Measurements from ENCODE around the gene SLIT2.
A peak's percentile ranks its signal among the peaks of the same experiment; 100 is the strongest.

Gene SLIT2

DNA sequence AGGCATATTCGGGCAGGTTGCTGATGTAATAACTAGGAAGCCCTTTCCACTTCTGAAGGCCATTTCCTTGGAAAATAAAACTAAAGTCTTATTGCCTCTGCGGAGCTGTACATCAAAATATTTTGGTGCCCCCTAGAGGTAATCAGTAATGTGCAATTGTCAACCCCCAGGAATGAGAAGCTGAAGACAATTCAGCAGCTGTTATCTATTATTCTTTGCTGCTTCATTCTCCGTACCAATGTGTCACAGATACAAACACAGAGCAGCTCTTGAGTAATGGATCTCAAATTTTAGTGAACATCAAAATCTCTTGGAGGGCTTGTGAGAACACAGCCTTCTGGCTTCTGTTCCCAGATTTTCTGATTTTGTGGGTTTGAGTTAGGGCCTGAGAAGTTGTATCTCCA, 3.5 kb upstream of the SLIT2 start:
- FAIRE-seq (peak; percentile 16), DNase-seq (ENCODE audit: insufficient read length, low spot score) (no peak)
- TF ChIP-seq, protein P1, sequence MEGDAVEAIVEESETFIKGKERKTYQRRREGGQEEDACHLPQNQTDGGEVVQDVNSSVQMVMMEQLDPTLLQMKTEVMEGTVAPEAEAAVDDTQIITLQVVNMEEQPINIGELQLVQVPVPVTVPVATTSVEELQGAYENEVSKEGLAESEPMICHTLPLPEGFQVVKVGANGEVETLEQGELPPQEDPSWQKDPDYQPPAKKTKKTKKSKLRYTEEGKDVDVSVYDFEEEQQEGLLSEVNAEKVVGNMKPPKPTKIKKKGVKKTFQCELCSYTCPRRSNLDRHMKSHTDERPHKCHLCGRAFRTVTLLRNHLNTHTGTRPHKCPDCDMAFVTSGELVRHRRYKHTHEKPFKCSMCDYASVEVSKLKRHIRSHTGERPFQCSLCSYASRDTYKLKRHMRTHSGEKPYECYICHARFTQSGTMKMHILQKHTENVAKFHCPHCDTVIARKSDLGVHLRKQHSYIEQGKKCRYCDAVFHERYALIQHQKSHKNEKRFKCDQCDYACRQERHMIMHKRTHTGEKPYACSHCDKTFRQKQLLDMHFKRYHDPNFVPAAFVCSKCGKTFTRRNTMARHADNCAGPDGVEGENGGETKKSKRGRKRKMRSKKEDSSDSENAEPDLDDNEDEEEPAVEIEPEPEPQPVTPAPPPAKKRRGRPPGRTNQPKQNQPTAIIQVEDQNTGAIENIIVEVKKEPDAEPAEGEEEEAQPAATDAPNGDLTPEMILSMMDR (IDR thresholded peaks at IDR 0.05; ENCODE audit: insufficient read depth, missing control alignments), result peak; percentile 66

DNA sequence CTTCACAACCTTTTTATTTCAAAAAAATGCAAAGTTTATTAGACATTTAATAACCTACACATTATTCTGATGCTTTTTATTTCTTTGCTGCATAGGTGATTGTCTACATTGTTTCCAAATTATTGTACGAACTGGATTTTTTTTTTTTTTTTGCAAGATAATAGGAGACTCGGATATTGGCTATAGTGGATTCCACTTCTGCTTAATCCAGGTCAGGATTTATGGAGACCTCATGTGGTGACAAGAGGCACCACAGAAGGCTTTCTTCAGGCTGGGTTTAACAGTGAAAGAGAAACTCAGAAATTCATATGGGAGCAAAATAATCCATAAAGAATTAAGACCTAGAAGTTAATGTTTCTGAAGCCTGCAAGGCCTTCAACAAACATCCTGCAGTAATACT, 2.4 kb upstream of the SLIT2 start:
- DNase-seq (ENCODE audit: insufficient read length, low spot score) (no peak), FAIRE-seq (no peak)
- TF ChIP-seq, protein P1 (IDR thresholded peaks at IDR 0.05; ENCODE audit: insufficient read depth, missing control alignments), result peak; percentile 37

DNA sequence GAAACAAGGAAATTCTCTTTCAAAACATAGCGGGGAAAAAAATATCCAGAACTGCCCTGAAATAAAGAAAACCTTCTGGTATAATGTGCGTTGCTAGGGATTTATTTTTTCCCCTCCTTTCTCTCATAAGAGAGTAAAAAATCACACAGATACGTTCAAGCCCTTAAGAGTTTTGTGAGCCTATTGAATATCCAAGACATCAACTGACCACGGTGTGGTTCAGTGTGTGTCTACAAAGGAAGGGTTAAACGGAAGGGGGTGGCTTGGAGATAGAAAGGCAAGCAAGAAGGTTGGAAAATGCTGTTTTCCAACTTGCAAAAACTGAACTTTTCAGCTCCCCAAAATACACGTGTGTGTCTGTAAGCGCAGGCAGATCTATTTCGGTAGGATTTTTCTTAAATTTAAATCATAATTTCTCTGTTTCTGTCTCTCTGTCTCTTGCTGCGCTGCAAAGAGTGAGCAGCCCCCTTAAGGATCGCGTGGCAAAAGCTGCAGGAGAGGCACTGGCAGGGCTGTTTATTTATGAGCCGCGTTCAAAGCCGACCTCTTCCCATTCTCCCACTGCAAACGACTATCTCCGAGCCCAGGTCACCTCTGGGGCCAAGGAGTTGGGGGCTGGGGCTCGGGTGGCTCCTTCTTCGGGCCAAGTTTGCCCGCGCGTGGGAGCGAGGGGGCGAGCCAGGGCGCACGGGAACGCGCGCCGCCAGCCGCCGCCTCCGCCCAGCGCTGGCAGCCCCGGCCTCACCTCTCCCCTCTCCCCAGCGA, 492 bp upstream of the SLIT2 start:
- DNase-seq (ENCODE audit: insufficient read length, low spot score) (no peak), FAIRE-seq (no peak)
- TF ChIP-seq, protein P1 (IDR thresholded peaks at IDR 0.05; ENCODE audit: insufficient read depth, missing control alignments), result no peak

DNA sequence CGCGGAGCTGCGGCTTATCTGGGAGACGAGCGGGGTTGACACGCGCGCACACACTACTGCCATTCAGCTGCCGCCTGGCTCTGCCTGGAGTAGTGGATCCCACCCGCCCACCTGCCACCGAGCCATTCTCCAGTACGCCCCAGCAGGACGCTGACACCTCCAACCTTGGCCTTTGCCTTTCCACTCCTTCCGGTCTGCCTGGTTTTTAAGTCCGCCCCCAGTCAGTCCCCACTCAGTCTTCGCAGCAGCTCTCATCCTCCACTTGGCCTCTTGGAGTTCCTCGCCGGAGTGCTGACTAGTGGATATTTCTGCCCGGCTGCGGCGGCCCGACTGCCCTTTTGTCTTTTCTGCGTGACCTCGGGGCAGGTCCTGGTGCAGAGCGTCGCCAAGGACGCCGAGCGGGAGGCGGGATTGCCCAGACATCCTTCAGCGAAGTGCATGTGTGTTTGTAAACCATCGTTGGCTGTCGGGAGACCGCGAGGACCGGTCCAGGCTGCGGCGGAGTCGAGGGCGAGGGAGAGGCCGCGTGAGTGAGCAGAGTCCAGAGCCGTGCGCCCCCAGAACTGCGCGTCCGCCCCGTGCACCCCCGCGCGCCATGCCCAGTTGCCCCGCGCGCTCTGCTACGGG, 1.1 kb downstream of the SLIT2 start:
- TF ChIP-seq, protein P1 (IDR thresholded peaks at IDR 0.05; ENCODE audit: insufficient read depth, missing control alignments), result no peak
- FAIRE-seq (no peak), DNase-seq (ENCODE audit: insufficient read length, low spot score) (no peak)

DNA sequence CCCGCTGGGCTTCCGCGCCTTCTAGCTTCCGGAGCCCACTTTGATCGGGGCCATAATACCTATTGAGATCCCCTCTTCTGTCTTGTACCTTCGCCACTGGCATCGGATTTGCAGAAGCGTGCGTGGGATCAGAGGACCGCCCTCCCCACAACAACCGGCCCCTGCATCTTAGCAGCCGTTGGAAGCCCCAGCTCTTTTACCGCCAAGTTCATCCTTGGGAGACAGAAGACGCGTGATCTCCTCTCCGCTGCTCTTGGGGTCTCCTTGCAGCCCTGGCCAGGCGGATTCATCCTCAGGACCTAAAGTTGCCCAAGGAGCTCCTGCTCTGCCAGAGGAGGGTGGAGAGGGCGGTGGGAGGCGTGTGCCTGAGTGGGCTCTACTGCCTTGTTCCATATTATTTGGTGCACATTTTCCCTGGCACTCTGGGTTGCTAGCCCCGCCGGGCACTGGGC, 1.6 kb downstream of the SLIT2 start:
- no peak for FAIRE-seq
- DNase-seq (ENCODE audit: insufficient read length, low spot score), result no peak
- TF ChIP-seq, protein P1 (IDR thresholded peaks at IDR 0.05; ENCODE audit: insufficient read depth, missing control alignments), result no peak

DNA sequence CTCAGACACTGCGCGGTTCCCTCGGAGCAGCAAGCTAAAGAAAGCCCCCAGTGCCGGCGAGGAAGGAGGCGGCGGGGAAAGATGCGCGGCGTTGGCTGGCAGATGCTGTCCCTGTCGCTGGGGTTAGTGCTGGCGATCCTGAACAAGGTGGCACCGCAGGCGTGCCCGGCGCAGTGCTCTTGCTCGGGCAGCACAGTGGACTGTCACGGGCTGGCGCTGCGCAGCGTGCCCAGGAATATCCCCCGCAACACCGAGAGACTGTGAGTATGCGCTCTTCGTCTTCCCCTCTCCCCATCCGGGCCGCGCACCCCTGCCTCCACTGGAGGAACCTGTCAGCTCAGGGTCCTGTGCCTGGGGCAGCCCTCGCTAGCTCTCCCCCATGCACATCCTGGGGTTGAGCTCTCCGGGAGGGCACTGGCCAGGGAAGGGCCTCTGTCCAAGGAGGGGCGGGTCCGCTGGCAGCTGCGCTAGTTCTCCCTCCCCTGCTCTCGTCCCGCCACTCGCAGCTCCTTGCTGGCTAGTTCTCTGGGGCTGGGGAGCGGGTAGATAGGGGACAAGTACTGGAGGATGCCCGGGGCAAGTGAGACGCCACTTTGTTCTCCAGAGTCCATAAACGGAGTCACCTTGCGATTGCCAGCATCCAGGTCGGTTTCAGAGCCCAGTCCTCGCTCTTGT, 2.2 kb downstream of the SLIT2 start:
- FAIRE-seq, result no peak
- TF ChIP-seq, protein P1 (IDR thresholded peaks at IDR 0.05; ENCODE audit: insufficient read depth, missing control alignments), result no peak
- DNase-seq (ENCODE audit: insufficient read length, low spot score), result no peak

Measured in D721Med (cell line).